GM12878 (cell line): ENCODE results near the gene SRM. TPM values are rescaled to one million over a fixed set of nuclear protein-coding genes. Genes with fewer than 3 reads are reported as not detected.

Source experiments
- ASH2L ChIP-seq: fragments of 300-600, 200-600 bp; sonication (generic); IDR thresholded peaks from 2 replicates; pipeline ENCODE4 v1.6.1; 2017; ENCODE audit warnings: low read depth, mild to moderate bottlenecking, borderline replicate concordance
- CREB1 ChIP-seq: IDR thresholded peaks from 2 replicates; pipeline ENCODE4 v1.6.1; 2012; ENCODE audit warnings: low read depth, mild to moderate bottlenecking, inconsistent platforms
- DPF2 ChIP-seq: fragments of 450-650 bp; IDR thresholded peaks from 2 replicates; pipeline ENCODE4 v1.6.1; 2017; ENCODE audit warnings: mild to moderate bottlenecking
- HCFC1 ChIP-seq: fragments of 150-350 bp; IDR thresholded peaks from 2 replicates; pipeline ENCODE4 v1.6.1; 2014; ENCODE audit warnings: low read length
- NBN ChIP-seq: fragments of 450-650 bp; IDR thresholded peaks from 2 replicates; pipeline ENCODE4 v1.6.1; 2016
- NR2C1 ChIP-seq: fragments of 450-650 bp; IDR thresholded peaks from 2 replicates; pipeline ENCODE4 v1.6.1; 2017; ENCODE audit warnings: antibody characterized with exemption, mild to moderate bottlenecking, moderate library complexity
- PML ChIP-seq: IDR thresholded peaks from 2 replicates; pipeline ENCODE4 v1.6.1; 2012; ENCODE audit warnings: low read length, inconsistent platforms
- RB1 ChIP-seq: fragments of 450-650 bp; formaldehyde crosslinking; IDR thresholded peaks from 2 replicates; pipeline ENCODE4 v1.6.1; 2017; ENCODE audit warnings: mild to moderate bottlenecking, borderline replicate concordance
- RFX5 ChIP-seq: IDR thresholded peaks from 2 replicates; pipeline ENCODE4 v1.6.1; 2011; ENCODE audit warnings: low read depth, low read length, improper control_type of control experiment
- TAF1 ChIP-seq: IDR thresholded peaks from 2 replicates; pipeline ENCODE4 v1.6.1; 2011; ENCODE audit warnings: mild to moderate bottlenecking, low read depth, low read length, borderline replicate concordance
- YY1 ChIP-seq: IDR thresholded peaks from 2 replicates; pipeline ENCODE4 v1.6.1; 2011; ENCODE audit warnings: low read depth, mild to moderate bottlenecking, low read length
- ZNF24 ChIP-seq: fragments of 450-650 bp; IDR thresholded peaks from 2 replicates; pipeline ENCODE4 v1.6.1; 2017; ENCODE audit warnings: antibody characterized with exemption, mild to moderate bottlenecking
- polyA plus RNA-seq, 11 experiments: library from polyadenylated mRNA; depleted of rRNA in 4 of 11; unstranded in 6 of 11; stranded (reverse) in 5 of 11; fragments of >200 nt; fragmentation: Nextera tagmentation in 4 of 11; fragmentation: Illumina TruSeq in 1 of 11; extraction: Ambion mirVana in 4 of 11; extraction: Trizol in 1 of 11; gene quantifications; 1 replicate in 1 of 11; 2 replicates in 10 of 11; pipeline versions ENCODE4 v1.2.1 to v1.2.3, GENCODE V29; 2011 to 2016; ENCODE audit warnings: inconsistent platforms in 2 of 11, missing spikeins in 2 of 11, low read depth in 1 of 11
- total RNA-seq, 4 experiments: library from RNA; depleted of rRNA in 3 of 4; stranded (reverse); fragments of >200 nt in 3 of 4; fragmentation: Illumina TruSeq in 1 of 4; extraction: Trizol in 1 of 4; gene quantifications; 2 replicates each; pipeline versions ENCODE4 v1.2.1 to v1.2.3, GENCODE V29; 2013 to 2021
- TF ChIP-seq, protein P1 (sequence below): fragments of 450-650 bp; IDR thresholded peaks from 2 replicates; pipeline ENCODE4 v1.6.1; 2018; ENCODE audit warnings: borderline replicate concordance, mild to moderate bottlenecking; ENCODE audit not compliant: partially characterized antibody
- TF ChIP-seq, protein P2 (sequence below): fragments of 450-650 bp; IDR thresholded peaks from 2 replicates; pipeline ENCODE4 v1.6.1; 2017; ENCODE audit warnings: low read depth, mild to moderate bottlenecking, moderate library complexity
- TF ChIP-seq, protein P3 (sequence below): fragments of 450-650 bp; IDR thresholded peaks from 2 replicates; pipeline ENCODE4 v1.6.1; 2017; ENCODE audit warnings: antibody characterized with exemption, mild to moderate bottlenecking, moderate library complexity
- TF ChIP-seq, protein P4 (sequence below): fragments of 450-650 bp; IDR thresholded peaks from 2 replicates; pipeline ENCODE4 v1.6.1; 2016; ENCODE audit warnings: mild to moderate bottlenecking
- TF ChIP-seq, protein P5 (sequence below): fragments of 450-650 bp; IDR thresholded peaks from 2 replicates; pipeline ENCODE4 v1.6.1; 2017; ENCODE audit warnings: mild to moderate bottlenecking, moderate library complexity

SRM gene
- total and polyA plus RNA-seq, 10 of the 15 experiments (the other 5 are each of a cell fraction or from before 2014, with no cell fraction given), result 16.7 to 255 (median 81.2) TPM

DNA sequence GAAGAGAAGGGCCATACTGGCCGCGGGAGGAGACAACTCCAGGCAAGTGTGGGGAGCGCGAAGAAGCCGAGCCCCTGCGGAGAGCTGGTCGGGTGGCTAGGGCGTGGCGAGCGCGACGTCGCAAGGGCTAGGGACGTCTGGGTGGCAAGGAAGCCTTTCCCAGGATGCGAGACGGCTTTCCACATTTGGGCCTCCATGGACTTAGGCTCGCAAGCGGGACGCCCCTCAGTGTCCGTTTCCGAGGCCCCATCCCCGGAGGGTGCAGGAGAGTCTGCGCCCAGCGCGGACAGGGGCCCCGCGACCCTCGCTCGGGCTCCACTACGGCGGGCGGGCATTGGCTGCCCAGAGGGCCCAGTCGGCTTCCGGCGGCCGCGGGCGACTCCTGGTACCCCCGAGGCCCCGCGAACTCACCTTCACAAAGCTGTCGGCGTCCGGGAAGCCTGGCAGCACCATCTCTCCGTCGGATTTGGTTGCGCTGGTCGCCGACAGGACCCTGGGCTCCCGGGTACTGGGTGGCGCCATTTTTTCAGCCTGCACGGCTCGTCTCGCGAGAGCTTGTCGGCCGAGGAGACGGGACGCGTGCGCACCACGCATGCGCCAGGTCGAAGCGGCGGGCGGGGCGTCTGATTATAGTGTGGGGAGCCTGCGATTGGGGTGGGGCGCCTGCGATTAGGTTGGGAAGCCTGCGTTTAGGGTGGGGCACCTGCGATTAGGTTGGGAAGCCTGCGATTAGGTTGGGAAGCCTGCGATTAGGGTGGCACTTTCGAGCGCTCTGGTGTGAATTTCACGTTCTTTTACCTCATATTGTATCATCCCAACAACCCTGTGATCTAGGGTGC lies 39.7 kb upstream of the SRM start, which contains the start of gene EXOSC10 (continued):
- TF ChIP-seq, protein P1, sequence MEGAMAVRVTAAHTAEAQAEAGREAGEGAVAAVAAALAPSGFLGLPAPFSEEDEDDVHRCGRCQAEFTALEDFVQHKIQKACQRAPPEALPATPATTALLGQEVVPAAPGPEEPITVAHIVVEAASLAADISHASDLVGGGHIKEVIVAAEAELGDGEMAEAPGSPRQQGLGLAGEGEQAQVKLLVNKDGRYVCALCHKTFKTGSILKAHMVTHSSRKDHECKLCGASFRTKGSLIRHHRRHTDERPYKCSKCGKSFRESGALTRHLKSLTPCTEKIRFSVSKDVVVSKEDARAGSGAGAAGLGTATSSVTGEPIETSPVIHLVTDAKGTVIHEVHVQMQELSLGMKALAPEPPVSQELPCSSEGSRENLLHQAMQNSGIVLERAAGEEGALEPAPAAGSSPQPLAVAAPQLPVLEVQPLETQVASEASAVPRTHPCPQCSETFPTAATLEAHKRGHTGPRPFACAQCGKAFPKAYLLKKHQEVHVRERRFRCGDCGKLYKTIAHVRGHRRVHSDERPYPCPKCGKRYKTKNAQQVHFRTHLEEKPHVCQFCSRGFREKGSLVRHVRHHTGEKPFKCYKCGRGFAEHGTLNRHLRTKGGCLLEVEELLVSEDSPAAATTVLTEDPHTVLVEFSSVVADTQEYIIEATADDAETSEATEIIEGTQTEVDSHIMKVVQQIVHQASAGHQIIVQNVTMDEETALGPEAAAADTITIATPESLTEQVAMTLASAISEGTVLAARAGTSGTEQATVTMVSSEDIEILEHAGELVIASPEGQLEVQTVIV, result peak; percentile 24
- TF ChIP-seq YY1 (peak; percentile 97), NBN (0 out of 2 replicates have a peak, but pooled peaks have one; percentile 42), TAF1 (peak; percentile 89; the same call in 1 of the 2 replicates), NR2C1 (no peak), ZNF24 (no peak), CREB1 (no peak), ASH2L (peak; percentile 95; the same call in 1 of the 2 replicates), HCFC1 (peak; percentile 44), RFX5 (no peak), DPF2 (peak; percentile 20; the same call in 1 of the 2 replicates), RB1 (peak; percentile 72; the same call in 1 of the 2 replicates), PML (peak; percentile 53; the same call in 1 of the 2 replicates)
- TF ChIP-seq, protein P2, sequence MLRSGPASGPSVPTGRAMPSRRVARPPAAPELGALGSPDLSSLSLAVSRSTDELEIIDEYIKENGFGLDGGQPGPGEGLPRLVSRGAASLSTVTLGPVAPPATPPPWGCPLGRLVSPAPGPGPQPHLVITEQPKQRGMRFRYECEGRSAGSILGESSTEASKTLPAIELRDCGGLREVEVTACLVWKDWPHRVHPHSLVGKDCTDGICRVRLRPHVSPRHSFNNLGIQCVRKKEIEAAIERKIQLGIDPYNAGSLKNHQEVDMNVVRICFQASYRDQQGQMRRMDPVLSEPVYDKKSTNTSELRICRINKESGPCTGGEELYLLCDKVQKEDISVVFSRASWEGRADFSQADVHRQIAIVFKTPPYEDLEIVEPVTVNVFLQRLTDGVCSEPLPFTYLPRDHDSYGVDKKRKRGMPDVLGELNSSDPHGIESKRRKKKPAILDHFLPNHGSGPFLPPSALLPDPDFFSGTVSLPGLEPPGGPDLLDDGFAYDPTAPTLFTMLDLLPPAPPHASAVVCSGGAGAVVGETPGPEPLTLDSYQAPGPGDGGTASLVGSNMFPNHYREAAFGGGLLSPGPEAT, result peak; percentile 86
- TF ChIP-seq, protein P3, sequence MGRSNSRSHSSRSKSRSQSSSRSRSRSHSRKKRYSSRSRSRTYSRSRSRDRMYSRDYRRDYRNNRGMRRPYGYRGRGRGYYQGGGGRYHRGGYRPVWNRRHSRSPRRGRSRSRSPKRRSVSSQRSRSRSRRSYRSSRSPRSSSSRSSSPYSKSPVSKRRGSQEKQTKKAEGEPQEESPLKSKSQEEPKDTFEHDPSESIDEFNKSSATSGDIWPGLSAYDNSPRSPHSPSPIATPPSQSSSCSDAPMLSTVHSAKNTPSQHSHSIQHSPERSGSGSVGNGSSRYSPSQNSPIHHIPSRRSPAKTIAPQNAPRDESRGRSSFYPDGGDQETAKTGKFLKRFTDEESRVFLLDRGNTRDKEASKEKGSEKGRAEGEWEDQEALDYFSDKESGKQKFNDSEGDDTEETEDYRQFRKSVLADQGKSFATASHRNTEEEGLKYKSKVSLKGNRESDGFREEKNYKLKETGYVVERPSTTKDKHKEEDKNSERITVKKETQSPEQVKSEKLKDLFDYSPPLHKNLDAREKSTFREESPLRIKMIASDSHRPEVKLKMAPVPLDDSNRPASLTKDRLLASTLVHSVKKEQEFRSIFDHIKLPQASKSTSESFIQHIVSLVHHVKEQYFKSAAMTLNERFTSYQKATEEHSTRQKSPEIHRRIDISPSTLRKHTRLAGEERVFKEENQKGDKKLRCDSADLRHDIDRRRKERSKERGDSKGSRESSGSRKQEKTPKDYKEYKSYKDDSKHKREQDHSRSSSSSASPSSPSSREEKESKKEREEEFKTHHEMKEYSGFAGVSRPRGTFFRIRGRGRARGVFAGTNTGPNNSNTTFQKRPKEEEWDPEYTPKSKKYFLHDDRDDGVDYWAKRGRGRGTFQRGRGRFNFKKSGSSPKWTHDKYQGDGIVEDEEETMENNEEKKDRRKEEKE, result no peak
- TF ChIP-seq, protein P4, sequence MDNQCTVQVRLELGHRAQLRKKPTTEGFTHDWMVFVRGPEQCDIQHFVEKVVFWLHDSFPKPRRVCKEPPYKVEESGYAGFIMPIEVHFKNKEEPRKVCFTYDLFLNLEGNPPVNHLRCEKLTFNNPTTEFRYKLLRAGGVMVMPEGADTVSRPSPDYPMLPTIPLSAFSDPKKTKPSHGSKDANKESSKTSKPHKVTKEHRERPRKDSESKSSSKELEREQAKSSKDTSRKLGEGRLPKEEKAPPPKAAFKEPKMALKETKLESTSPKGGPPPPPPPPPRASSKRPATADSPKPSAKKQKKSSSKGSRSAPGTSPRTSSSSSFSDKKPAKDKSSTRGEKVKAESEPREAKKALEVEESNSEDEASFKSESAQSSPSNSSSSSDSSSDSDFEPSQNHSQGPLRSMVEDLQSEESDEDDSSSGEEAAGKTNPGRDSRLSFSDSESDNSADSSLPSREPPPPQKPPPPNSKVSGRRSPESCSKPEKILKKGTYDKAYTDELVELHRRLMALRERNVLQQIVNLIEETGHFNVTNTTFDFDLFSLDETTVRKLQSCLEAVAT, result 0 out of 2 replicates have a peak, but pooled peaks have one; percentile 37
- TF ChIP-seq, protein P5, sequence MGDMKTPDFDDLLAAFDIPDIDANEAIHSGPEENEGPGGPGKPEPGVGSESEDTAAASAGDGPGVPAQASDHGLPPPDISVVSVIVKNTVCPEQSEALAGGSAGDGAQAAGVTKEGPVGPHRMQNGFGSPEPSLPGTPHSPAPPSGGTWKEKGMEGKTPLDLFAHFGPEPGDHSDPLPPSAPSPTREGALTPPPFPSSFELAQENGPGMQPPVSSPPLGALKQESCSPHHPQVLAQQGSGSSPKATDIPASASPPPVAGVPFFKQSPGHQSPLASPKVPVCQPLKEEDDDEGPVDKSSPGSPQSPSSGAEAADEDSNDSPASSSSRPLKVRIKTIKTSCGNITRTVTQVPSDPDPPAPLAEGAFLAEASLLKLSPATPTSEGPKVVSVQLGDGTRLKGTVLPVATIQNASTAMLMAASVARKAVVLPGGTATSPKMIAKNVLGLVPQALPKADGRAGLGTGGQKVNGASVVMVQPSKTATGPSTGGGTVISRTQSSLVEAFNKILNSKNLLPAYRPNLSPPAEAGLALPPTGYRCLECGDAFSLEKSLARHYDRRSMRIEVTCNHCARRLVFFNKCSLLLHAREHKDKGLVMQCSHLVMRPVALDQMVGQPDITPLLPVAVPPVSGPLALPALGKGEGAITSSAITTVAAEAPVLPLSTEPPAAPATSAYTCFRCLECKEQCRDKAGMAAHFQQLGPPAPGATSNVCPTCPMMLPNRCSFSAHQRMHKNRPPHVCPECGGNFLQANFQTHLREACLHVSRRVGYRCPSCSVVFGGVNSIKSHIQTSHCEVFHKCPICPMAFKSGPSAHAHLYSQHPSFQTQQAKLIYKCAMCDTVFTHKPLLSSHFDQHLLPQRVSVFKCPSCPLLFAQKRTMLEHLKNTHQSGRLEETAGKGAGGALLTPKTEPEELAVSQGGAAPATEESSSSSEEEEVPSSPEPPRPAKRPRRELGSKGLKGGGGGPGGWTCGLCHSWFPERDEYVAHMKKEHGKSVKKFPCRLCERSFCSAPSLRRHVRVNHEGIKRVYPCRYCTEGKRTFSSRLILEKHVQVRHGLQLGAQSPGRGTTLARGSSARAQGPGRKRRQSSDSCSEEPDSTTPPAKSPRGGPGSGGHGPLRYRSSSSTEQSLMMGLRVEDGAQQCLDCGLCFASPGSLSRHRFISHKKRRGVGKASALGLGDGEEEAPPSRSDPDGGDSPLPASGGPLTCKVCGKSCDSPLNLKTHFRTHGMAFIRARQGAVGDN, result peak; percentile 60; the same call in 1 of the 2 replicates
